Measurements from ENCODE around the gene ASCC1. TPM values are rescaled to one million over a fixed set of nuclear protein-coding genes. Genes with fewer than 3 reads are reported as not detected.

ASCC1 gene
- total and polyA plus RNA-seq, 2 of the 4 experiments (the other 2 are of a cell fraction), result 15.9 to 21.0 TPM

- Histone ChIP-seq H3K4me2 (ENCODE audit: low read depth, low read length) (no peak overlapping the region), H3K23ac (ENCODE audit: low read depth, low read length) (no peak overlapping the region), H2AK9ac (replicated peaks; ENCODE audit: low read depth, low read length, poor library complexity) (no peak overlapping the region), H3K4ac (ENCODE audit: low read depth, low read length) (no peak overlapping the region), H2AFZ (replicated peaks; ENCODE audit: low read length, poor library complexity) (no peak overlapping the region), H4K5ac (ENCODE audit: low read depth, low read length) (no peak overlapping the region), H3K36me3 (ENCODE audit: control insufficient read depth, insufficient read depth, low read length) (no peaks in the 10 kb centered on the region; the same call in 1 of the 2 replicates), H2AK5ac (ENCODE audit: low read depth, low read length) (no peak overlapping the region), H3K4me3 (ENCODE audit: insufficient read depth, low read depth, low read length) (no peak overlapping the region), H3K79me1 (ENCODE audit: low read depth in 1 of 2, low read length in 2 of 2) (no peaks in the 10 kb centered on the region), H4K20me1 (ENCODE audit: insufficient read depth, low read length) (no peaks in the 10 kb centered on the region; the same call in 1 of the 2 replicates), H2BK15ac (ENCODE audit: low read depth, low read length) (no peak overlapping the region), H3K9ac (ENCODE audit: low read depth, low read length) (no peak overlapping the region), H3K27me3 (ENCODE audit: control insufficient read depth, insufficient read depth, low read length) (no peaks in the 10 kb centered on the region), H2BK20ac (ENCODE audit: low read depth, low read length) (no peak overlapping the region), H3K27ac (ENCODE audit: insufficient read depth, low read length) (no peak overlapping the region), H4K8ac (ENCODE audit: low read depth in 2 of 2, low read length in 2 of 2) (no peak overlapping the region), H3K14ac (replicated peaks; ENCODE audit: low read depth, low read length) (no peak overlapping the region), H3K4me1 (ENCODE audit: control insufficient read depth, insufficient read depth, low read length) (peaks cover 6% of the 10 kb centered on the region), H3K18ac (ENCODE audit: low read depth, low read length) (no peak overlapping the region), H3K56ac (ENCODE audit: extremely low read depth, insufficient read depth, low read length) (no peak overlapping the region), H2BK5ac (ENCODE audit: low read depth, low read length, poor library complexity, severe bottlenecking) (no peak overlapping the region), H3K9me3 (ENCODE audit: control insufficient read depth, insufficient read depth, low read length) (no peaks in the 10 kb centered on the region; the same call in 1 of the 2 replicates), H2BK120ac (ENCODE audit: low read depth, low read length) (no peak overlapping the region), H4K91ac (ENCODE audit: insufficient read depth, low read depth, low read length) (no peak overlapping the region), H3K9me1 (ENCODE audit: insufficient read depth, low read length) (no peaks in the 10 kb centered on the region)
- in situ Hi-C loops (cut with MboI; ENCODE audit: low sequenced_read_pairs) (no loop called here), dilution Hi-C loops (cut with HindIII; ENCODE audit: low sequenced_read_pairs, unreplicated experiment) (no loop called here), intact Hi-C loops (cut with micrococcal nuclease) (loop anchor here (5.0 kb wide), 2 partner anchors 42 to 82 kb away; partner anchors contain the start of genes ANAPC16 and ASCC1)
- WGBS, 2 experiments (ENCODE audit: extremely low coverage in 2 of 2, insufficient read length in 1 of 2), result 100% methylated on average over 1 of the region's 10 CpGs; no CpG with 5 or more reads in 1 of the 2 experiments
- BruUV-seq (replicated peaks), result no TSS peak
- ChIA-PET POLR2A (ENCODE audit: unreplicated experiment) (no interaction called here), CTCF (interaction anchor here (0.6 kb wide), 1 partner anchor 87 kb away, joined by 4 read pairs; no protein-coding TSS in a partner anchor)
- ATAC-seq (ENCODE audit: low read depth) (no peak), DNase-seq (no peak)
- TF ChIP-seq RFX5 (IDR thresholded peaks at IDR 0.05; ENCODE audit: low read depth, low read length) (no peak), FOS (IDR thresholded peaks at IDR 0.05; ENCODE audit: low read depth, low read length) (no peak), CHD1 (IDR thresholded peaks at IDR 0.05; ENCODE audit: low read depth, low read length) (no peak), MXI1 (IDR thresholded peaks at IDR 0.05; ENCODE audit: borderline replicate concordance, low read depth, low read length) (no peak), POLR2A (IDR thresholded peaks at IDR 0.05; ENCODE audit: low read depth, low read length) (no peak), SMC3 (IDR thresholded peaks at IDR 0.05; ENCODE audit: low read depth, low read length) (no peak), MAFK (IDR thresholded peaks at IDR 0.05; ENCODE audit: low read depth, low read length) (no peak), BHLHE40 (IDR thresholded peaks at IDR 0.05; ENCODE audit: low read depth, low read length) (no peak), CEBPB (IDR thresholded peaks at IDR 0.05; ENCODE audit: low read depth, low read length) (no peak), USF2 (IDR thresholded peaks at IDR 0.05; ENCODE audit: low read depth, low read length) (no peak), CTCF (conservative IDR thresholded peaks at IDR 0.05; ENCODE audit: low read depth, low read length) (no peak), MAZ (IDR thresholded peaks at IDR 0.05; ENCODE audit: borderline replicate concordance, low read depth, low read length) (no peak), NFE2L2 (IDR thresholded peaks at IDR 0.05; ENCODE audit: low read depth, low read length) (no peak)
- TF ChIP-seq, protein P1, sequence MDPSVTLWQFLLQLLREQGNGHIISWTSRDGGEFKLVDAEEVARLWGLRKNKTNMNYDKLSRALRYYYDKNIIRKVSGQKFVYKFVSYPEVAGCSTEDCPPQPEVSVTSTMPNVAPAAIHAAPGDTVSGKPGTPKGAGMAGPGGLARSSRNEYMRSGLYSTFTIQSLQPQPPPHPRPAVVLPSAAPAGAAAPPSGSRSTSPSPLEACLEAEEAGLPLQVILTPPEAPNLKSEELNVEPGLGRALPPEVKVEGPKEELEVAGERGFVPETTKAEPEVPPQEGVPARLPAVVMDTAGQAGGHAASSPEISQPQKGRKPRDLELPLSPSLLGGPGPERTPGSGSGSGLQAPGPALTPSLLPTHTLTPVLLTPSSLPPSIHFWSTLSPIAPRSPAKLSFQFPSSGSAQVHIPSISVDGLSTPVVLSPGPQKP (IDR thresholded peaks at IDR 0.05; ENCODE audit: borderline replicate concordance, low read depth, low read length), result no peak
Measured at GRCh38 chr10:72134785-72135767, 81.0 kb downstream of the ASCC1 start.

Data from IMR-90 (cell line).